Measurements from ENCODE around the gene SLC9A6. TPM values are rescaled to one million over a fixed set of nuclear protein-coding genes. Genes with fewer than 3 reads are reported as not detected.
"Not testable (repeated sequence)": the region's sequence is repeated elsewhere in the genome, so short reads cannot be mapped to it uniquely, and the experiment has no call there.

The SLC9A6 gene
- total and polyA plus RNA-seq, 5 experiments from 2014 or later: 14.4 to 18.6 (median 17.1) TPM

DNA sequence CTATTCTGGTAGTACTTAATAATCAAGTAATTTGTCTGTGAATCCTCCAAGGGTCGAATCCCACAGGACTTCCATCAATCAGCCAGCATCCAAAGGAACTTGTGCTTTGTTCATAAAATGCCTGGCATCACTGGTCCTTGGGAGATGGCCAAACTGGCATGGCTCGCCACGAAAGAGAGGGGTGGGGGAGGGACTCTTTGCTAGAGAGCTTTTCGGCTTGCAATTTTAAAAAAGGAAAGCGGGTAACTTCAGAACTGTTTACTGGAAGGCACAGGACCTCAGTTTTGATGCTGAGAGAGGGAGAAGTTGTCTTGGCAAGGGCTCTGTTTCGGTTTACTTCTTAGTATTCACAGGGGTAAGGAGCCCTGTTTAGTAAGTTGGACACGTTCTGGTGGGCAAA lies 82.7 kb downstream of the SLC9A6 start:
- DNase-seq (no peak), ATAC-seq (no peak)
- Mint-ChIP-seq H3K36me3 (peaks cover 0 to 1% (median 0%) of the 10 kb centered on the region in 3 donors), H3K4me1 (peaks cover 16 to 39% (median 34%) of the 10 kb centered on the region in 4 donors), H3K9me3 (no peaks in the 10 kb centered on the region), H3K27me3 (no peaks in the 10 kb centered on the region), H3K27ac (peak overlapping the region in 3 of 10 donors; percentile 11 to 18 (median 12)), H3K4me3 (no peak overlapping the region)
- POLR2A ChIA-PET: no interaction called here

DNA sequence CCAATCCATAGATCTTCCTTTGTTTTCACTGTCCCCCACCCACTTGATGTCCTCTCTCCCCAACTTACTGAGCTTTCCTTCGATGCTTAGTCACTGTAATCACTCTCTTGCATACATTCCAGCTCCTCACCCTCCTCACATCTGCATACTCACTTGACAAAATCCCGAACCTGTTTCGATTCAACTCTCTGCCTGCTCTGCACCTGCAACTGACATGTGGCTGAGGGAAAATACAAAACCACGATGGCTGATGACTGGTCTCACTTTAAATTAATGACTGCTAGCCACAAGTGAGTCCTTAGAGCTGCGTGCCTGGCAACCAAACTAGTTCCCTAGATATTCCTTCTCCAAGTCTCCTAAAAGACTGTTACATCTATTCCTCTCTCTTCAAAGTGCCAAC lies 91.7 kb downstream of the SLC9A6 start:
- ATAC-seq (no peak), DNase-seq (no peak)
- H3K27ac Mint-ChIP-seq: no peak overlapping the region
- H3K4me3 Mint-ChIP-seq: no peak overlapping the region
- peaks cover 0 to 2% (median 0%) of the 10 kb centered on the region in 3 donors for H3K36me3 Mint-ChIP-seq
- H3K27me3 Mint-ChIP-seq: peaks cover 0 to 18% (median 7%) of the 10 kb centered on the region in 5 donors
- no peaks in the 10 kb centered on the region for H3K9me3 Mint-ChIP-seq
- peaks cover 0 to 3% (median 0%) of the 10 kb centered on the region in 4 donors for H3K4me1 Mint-ChIP-seq
- POLR2A ChIA-PET: no interaction called here

DNA sequence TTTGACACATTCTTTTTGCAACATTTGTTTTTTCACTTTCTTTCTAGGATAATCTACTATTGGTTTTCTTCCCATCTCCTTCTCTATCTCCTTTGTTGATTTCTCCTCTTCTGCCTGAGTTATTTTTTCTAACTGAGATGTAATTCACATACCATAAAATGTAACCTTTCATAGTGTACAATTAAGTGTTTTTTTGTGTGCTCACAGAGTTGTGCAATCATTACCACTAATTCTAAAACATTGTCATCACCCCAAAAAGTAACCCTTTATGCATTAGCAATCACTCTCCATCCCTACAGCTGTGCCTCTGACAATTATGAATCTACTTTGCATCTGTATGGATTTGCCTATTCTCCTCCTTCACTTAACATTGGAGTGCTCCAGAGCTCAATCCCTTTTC lies 95.5 kb downstream of the SLC9A6 start:
- Mint-ChIP-seq H3K27ac (no peak overlapping the region), H3K27me3 (peaks cover 0 to 18% (median 8%) of the 10 kb centered on the region in 5 donors), H3K4me1 (peaks cover 0 to 3% (median 0%) of the 10 kb centered on the region in 4 donors), H3K4me3 (no peak overlapping the region), H3K9me3 (peaks cover 0 to 2% (median 0%) of the 10 kb centered on the region in 9 donors), H3K36me3 (peaks cover 0 to 2% (median 0%) of the 10 kb centered on the region in 3 donors)
- ATAC-seq: no peak
- DNase-seq: no peak
- POLR2A ChIA-PET: no interaction called here

DNA sequence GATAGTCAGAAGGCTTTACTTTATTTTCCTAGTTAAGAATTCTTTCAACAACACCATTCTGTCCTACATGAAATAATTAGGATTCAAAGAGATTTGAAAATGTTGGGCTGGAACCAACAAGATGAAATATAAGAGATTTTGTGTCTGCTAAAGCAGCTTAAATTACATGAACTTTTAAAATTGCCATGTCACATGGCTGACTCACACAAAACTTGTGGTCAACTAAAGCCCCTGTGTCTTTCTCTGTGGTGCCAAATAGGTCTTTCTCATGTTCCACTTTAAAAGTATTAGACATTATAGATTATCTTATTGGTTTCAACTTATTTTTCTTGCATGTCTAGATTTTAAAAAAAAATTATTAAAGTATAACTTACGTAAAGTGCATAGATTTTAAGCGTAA lies 101.3 kb downstream of the SLC9A6 start:
- Mint-ChIP-seq H3K36me3 (no peaks in the 10 kb centered on the region), H3K4me1 (no peaks in the 10 kb centered on the region), H3K4me3 (no peak overlapping the region), H3K27me3 (peaks cover 0 to 3% (median 0%) of the 10 kb centered on the region in 5 donors), H3K27ac (no peak overlapping the region), H3K9me3 (peaks cover 0 to 5% (median 0%) of the 10 kb centered on the region in 9 donors)
- no peak for ATAC-seq
- no peak for DNase-seq
- POLR2A ChIA-PET: no interaction called here

DNA sequence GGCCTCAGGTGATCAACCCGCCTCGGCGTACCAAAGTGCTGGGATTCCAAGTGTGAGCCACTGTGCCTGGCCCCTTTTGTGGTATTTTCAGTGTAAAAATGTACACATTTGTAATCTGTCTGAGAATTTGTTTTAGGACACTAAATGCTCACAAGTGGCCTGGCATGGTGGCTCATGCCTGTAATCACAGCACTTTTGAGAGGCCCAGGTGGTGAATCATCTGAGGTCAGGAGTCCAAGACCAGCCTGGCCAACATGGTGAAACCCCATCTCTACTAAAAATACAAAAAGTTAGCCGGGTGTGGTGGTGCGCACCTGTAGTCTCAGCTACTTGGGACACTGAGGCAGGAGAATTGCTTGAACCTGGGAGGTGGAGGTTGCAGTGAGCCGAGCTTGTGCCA lies 106.7 kb downstream of the SLC9A6 start:
- ATAC-seq, H3K27ac Mint-ChIP-seq, H3K4me3 Mint-ChIP-seq, H3K4me1 Mint-ChIP-seq, H3K27me3 Mint-ChIP-seq, H3K36me3 Mint-ChIP-seq, POLR2A ChIA-PET, H3K9me3 Mint-ChIP-seq, DNase-seq: not testable (repeated sequence)

DNA sequence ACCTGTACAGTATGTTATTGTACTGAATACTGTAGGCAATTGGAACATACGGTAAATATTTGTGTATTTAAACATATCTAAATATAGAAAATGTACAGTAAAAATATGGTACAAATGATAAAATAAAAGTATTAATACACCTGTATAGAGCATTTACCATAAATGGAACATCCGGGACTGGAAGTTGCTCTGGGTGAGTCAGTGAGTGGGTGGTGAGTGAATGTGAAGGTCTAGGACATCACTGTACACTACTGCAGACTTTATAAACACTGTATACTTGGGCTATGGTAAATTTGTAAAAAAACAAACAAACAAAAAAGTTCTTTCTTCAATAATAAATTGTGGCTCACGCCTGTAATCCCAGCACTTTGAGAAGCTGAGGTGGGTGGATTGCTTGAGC lies 109.7 kb downstream of the SLC9A6 start:
- H3K27me3 Mint-ChIP-seq: no peaks in the 10 kb centered on the region

More for the DNA sequence above, 109.7 kb downstream of the SLC9A6 start:
- Mint-ChIP-seq H3K27ac (peak overlapping the region in 1 of 10 donors; percentile 11), H3K4me3 (no peak overlapping the region), H3K9me3 (peaks cover 0 to 5% (median 0%) of the 10 kb centered on the region in 9 donors), H3K36me3 (no peaks in the 10 kb centered on the region), H3K4me1 (no peaks in the 10 kb centered on the region)
- ATAC-seq (no peak), DNase-seq (no peak)
- POLR2A ChIA-PET: no interaction called here

Other genes with a start within 250 kb of the SLC9A6 start
- gene CT45A3, start 217.2 kb upstream of the SLC9A6 start, total RNA-seq: not detected
- gene CT45A3, start 217.2 kb upstream of the SLC9A6 start, polyA plus RNA-seq: not detected
- not detected for gene CT45A5, start 199.9 kb upstream of the SLC9A6 start, total RNA-seq
- not detected for gene CT45A5, start 199.9 kb upstream of the SLC9A6 start, polyA plus RNA-seq
- not detected for gene CT45A6, start 182.6 kb upstream of the SLC9A6 start, total RNA-seq
- not detected for gene CT45A6, start 182.6 kb upstream of the SLC9A6 start, polyA plus RNA-seq
- not detected for gene CT45A2, start 165.4 kb upstream of the SLC9A6 start, total RNA-seq
- not detected for gene CT45A2, start 165.4 kb upstream of the SLC9A6 start, polyA plus RNA-seq
- gene CT45A7, start 148.2 kb upstream of the SLC9A6 start, total RNA-seq: not detected
- gene CT45A7, start 148.2 kb upstream of the SLC9A6 start, polyA plus RNA-seq: not detected
- gene CT45A8, start 130.9 kb upstream of the SLC9A6 start, total RNA-seq: not detected
- gene CT45A8, start 130.9 kb upstream of the SLC9A6 start, polyA plus RNA-seq: not detected
- gene CT45A9, start 113.6 kb upstream of the SLC9A6 start, total RNA-seq: not detected
- not detected for gene CT45A9, start 113.6 kb upstream of the SLC9A6 start, polyA plus RNA-seq
- not detected for gene CT45A10, start 92.0 kb upstream of the SLC9A6 start, total RNA-seq
- not detected for gene CT45A10, start 92.0 kb upstream of the SLC9A6 start, polyA plus RNA-seq
- gene SAGE1, start 91.7 kb upstream of the SLC9A6 start, total RNA-seq: not detected
- not detected for gene SAGE1, start 91.7 kb upstream of the SLC9A6 start, polyA plus RNA-seq
- 10 to 100 TPM; 24.8 to 25.3 TPM for gene MMGT1, start 11.4 kb upstream of the SLC9A6 start, total RNA-seq
- 1 to 10 TPM; 6.9 to 8.3 (median 7.7) TPM for gene MMGT1, start 11.4 kb upstream of the SLC9A6 start, polyA plus RNA-seq
- gene FHL1, start 162.1 kb downstream of the SLC9A6 start, total RNA-seq: 10 to 100 TPM; 10.8 to 12.8 TPM
- gene FHL1, start 162.1 kb downstream of the SLC9A6 start, polyA plus RNA-seq: 10 to 100 TPM; 14.9 to 16.6 (median 16.5) TPM